ENCODE data around the gene PARN.

- TF ChIP-seq CTCF (conservative IDR thresholded peaks at IDR 0.05 in 1 of 2, IDR thresholded peaks at IDR 0.05 in 1 of 2; ENCODE audit: low read depth in 1 of 2, low read length in 2 of 2) (no peak), EZH2 (IDR thresholded peaks at IDR 0.05; ENCODE audit: low read length, missing control alignments) (no peak)
Observed at GRCh38 chr16:14668556-14669223, 38.6 kb upstream of the PARN start.
